HepG2 (cell line): ENCODE results near the gene LIPC. TPM values are rescaled to one million over a fixed set of nuclear protein-coding genes. Genes with fewer than 3 reads are reported as not detected.

Experiments
- ARNTL ChIP-seq: sonication (generic); formaldehyde crosslinking; IDR thresholded peaks from 2 replicates; pipeline ENCODE4 v1.4.0; 2020; ENCODE audit warnings: mild to moderate bottlenecking, missing genetic modification reagents
- CREM ChIP-seq, 2 experiments: sonication (generic) in 1 of 2; formaldehyde crosslinking in 1 of 2; IDR thresholded peaks; 2 replicates each; pipeline versions ENCODE4 v1.4.0 to v1.6.1; 2016 to 2020; ENCODE audit warnings: antibody characterized with exemption in 1 of 2, mild to moderate bottlenecking in 1 of 2, missing genetic modification reagents in 1 of 2
- FOXO1 ChIP-seq: sonication (generic); formaldehyde crosslinking; IDR thresholded peaks from 2 replicates; pipeline ENCODE4 v1.4.0; 2020; ENCODE audit warnings: missing genetic modification reagents
- GLI4 ChIP-seq: sonication (generic); formaldehyde crosslinking; IDR thresholded peaks from 2 replicates; pipeline ENCODE4 v1.5.1; 2020; ENCODE audit warnings: missing genetic modification reagents, mild to moderate bottlenecking, moderate library complexity, borderline replicate concordance
- HOXD1 ChIP-seq: sonication (generic); formaldehyde crosslinking; IDR thresholded peaks from 2 replicates; pipeline ENCODE4 v1.5.0; 2020; ENCODE audit warnings: missing genetic modification reagents
- MAFK ChIP-seq, 2 experiments: IDR thresholded peaks in 1 of 2; conservative IDR thresholded peaks in 1 of 2; 2 replicates each; pipeline ENCODE4 v1.6.1; 2011; ENCODE audit warnings: improper control_type of control experiment in 2 of 2, low read length in 2 of 2
- NR2F6 ChIP-seq, 2 experiments: IDR thresholded peaks; 2 replicates each; pipeline ENCODE4 v1.6.1; 2016; ENCODE audit warnings: antibody characterized with exemption in 1 of 2, mild to moderate bottlenecking in 1 of 2
- PITX1 ChIP-seq: sonication (generic); formaldehyde crosslinking; IDR thresholded peaks from 2 replicates; pipeline ENCODE4 v1.5.1; 2020; ENCODE audit warnings: mild to moderate bottlenecking, missing genetic modification reagents
- PRMT3 ChIP-seq: sonication (generic); formaldehyde crosslinking; IDR thresholded peaks from 2 replicates; pipeline ENCODE4 v1.8.1; 2022; ENCODE audit warnings: low read depth, mild to moderate bottlenecking, moderate library complexity, missing genetic modification reagents, borderline replicate concordance
- TGIF2 ChIP-seq: IDR thresholded peaks from 2 replicates; pipeline ENCODE4 v1.6.1; 2016; ENCODE audit warnings: control low read depth, missing compliant biosample characterization
- ZMYM3 ChIP-seq: sonication (generic); formaldehyde crosslinking; IDR thresholded peaks from 2 replicates; pipeline ENCODE4 v1.5.1; 2020; ENCODE audit warnings: mild to moderate bottlenecking, missing genetic modification reagents
- ZNF317 ChIP-seq: sonication (generic); formaldehyde crosslinking; IDR thresholded peaks from 2 replicates; pipeline ENCODE4 v1.5.0; 2020; ENCODE audit warnings: mild to moderate bottlenecking, missing genetic modification reagents
- ZNF552 ChIP-seq: sonication (generic); formaldehyde crosslinking; IDR thresholded peaks from 2 replicates; pipeline ENCODE4 v1.9.0; 2022; ENCODE audit warnings: missing genetic modification reagents, mild to moderate bottlenecking, borderline replicate concordance
- ZNF605 ChIP-seq: sonication (generic); formaldehyde crosslinking; IDR thresholded peaks from 2 replicates; pipeline ENCODE4 v1.8.0; 2022; ENCODE audit warnings: mild to moderate bottlenecking, missing genetic modification reagents
- polyA plus RNA-seq, 8 experiments: library from polyadenylated mRNA; depleted of rRNA in 3 of 8; stranded (reverse) in 7 of 8; unstranded in 1 of 8; fragments of >200 nt; fragmentation: Illumina TruSeq in 4 of 8; extraction: Trizol in 4 of 8; gene quantifications; 2 replicates each; pipeline versions ENCODE4 v1.2.1 to v1.2.3, GENCODE V29; 2011 to 2016; ENCODE audit warnings: low read depth in 4 of 8, missing spikeins in 1 of 8, mixed read lengths in 1 of 8; ENCODE audit not compliant: insufficient read depth in 1 of 8
- total RNA-seq, 5 experiments: library from RNA; depleted of rRNA; stranded (reverse); fragments of >200 nt; fragmentation: Illumina TruSeq; extraction: Trizol; gene quantifications; 2 replicates each; pipeline ENCODE4 v1.2.3, GENCODE V29; 2016; ENCODE audit warnings: low read depth in 1 of 5
- TF ChIP-seq, protein P1 (sequence below), 2 experiments: sonication (generic) in 1 of 2; formaldehyde crosslinking in 1 of 2; IDR thresholded peaks; 2 replicates each; pipeline versions ENCODE4 v1.4.0 to v1.6.1; 2016 to 2020; ENCODE audit warnings: borderline replicate concordance in 1 of 2, low read depth in 1 of 2, mild to moderate bottlenecking in 1 of 2, missing genetic modification reagents in 1 of 2
- TF ChIP-seq, protein P2 (sequence below): sonication (generic); formaldehyde crosslinking; conservative IDR thresholded peaks from 2 replicates; pipeline ENCODE4 v1.4.0; 2020; ENCODE audit warnings: mild to moderate bottlenecking, missing genetic modification reagents, moderate library complexity
- TF ChIP-seq, protein P3 (sequence below): IDR thresholded peaks from 2 replicates; pipeline ENCODE4 v1.6.1; 2012; ENCODE audit warnings: inconsistent platforms

The LIPC gene
- total and polyA plus RNA-seq, 2 of the 13 experiments (the other 11 are each of a cell fraction or from before 2014, with no cell fraction given), result 26.0 to 38.0 TPM

DNA sequence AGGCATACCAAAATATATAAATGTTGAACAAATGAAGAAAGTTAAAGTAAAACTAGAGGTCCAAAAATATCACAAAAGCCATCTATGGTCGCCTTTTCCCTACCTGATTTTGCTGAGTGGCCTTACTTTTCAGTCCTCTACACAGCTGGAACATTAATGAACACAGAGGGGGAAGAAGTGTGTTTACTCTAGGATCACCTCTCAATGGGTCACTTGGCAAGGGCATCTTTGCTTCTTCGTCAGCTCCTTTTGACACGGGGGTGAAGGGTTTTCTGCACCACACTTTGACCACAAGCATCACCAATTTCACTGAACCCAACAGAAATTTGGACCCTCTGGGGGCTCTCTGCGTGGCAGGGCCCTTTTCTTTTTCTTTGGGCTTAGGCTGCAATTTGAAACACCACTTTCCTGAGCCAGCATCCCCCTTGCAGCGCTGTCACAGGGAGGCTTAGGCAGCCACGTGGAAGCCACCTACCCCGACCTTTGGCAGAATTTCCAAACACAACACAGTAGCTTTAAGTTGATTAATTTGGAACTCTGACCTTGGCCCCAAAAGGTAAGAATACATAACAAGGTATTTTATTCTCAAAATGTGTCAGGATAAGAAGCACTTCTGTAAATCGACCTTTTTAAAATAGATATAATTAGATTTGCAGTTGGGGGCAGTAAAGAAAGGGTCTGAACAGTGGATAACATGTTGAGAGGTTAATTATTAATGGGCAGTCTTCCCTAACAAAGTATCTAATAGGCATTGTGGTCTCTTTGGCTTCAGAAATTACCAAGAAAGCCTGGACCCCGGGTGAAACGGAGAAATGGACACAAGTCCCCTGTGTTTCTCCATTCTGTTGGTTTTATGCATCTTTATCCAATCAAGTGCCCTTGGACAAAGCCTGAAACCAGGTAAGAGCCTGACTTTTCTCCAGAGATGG is at the start of gene LIPC (continued):
- TF ChIP-seq, protein P1, sequence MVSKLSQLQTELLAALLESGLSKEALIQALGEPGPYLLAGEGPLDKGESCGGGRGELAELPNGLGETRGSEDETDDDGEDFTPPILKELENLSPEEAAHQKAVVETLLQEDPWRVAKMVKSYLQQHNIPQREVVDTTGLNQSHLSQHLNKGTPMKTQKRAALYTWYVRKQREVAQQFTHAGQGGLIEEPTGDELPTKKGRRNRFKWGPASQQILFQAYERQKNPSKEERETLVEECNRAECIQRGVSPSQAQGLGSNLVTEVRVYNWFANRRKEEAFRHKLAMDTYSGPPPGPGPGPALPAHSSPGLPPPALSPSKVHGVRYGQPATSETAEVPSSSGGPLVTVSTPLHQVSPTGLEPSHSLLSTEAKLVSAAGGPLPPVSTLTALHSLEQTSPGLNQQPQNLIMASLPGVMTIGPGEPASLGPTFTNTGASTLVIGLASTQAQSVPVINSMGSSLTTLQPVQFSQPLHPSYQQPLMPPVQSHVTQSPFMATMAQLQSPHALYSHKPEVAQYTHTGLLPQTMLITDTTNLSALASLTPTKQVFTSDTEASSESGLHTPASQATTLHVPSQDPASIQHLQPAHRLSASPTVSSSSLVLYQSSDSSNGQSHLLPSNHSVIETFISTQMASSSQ (IDR thresholded peaks at IDR 0.05; ENCODE audit: low read depth), result peak; percentile 73
- TF ChIP-seq, protein P1 (CRISPR knock-in tag; IDR thresholded peaks at IDR 0.05; ENCODE audit: borderline replicate concordance), result peak; percentile 76; the same call in 1 of the 2 replicates
- TF ChIP-seq, protein P2, sequence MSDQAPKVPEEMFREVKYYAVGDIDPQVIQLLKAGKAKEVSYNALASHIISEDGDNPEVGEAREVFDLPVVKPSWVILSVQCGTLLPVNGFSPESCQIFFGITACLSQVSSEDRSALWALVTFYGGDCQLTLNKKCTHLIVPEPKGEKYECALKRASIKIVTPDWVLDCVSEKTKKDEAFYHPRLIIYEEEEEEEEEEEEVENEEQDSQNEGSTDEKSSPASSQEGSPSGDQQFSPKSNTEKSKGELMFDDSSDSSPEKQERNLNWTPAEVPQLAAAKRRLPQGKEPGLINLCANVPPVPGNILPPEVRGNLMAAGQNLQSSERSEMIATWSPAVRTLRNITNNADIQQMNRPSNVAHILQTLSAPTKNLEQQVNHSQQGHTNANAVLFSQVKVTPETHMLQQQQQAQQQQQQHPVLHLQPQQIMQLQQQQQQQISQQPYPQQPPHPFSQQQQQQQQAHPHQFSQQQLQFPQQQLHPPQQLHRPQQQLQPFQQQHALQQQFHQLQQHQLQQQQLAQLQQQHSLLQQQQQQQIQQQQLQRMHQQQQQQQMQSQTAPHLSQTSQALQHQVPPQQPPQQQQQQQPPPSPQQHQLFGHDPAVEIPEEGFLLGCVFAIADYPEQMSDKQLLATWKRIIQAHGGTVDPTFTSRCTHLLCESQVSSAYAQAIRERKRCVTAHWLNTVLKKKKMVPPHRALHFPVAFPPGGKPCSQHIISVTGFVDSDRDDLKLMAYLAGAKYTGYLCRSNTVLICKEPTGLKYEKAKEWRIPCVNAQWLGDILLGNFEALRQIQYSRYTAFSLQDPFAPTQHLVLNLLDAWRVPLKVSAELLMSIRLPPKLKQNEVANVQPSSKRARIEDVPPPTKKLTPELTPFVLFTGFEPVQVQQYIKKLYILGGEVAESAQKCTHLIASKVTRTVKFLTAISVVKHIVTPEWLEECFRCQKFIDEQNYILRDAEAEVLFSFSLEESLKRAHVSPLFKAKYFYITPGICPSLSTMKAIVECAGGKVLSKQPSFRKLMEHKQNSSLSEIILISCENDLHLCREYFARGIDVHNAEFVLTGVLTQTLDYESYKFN (CRISPR knock-in tag), result peak; percentile 44
- TF ChIP-seq PITX1 (CRISPR knock-in tag) (peak; percentile 83; the same call in 1 of the 2 replicates), ARNTL (0 out of 2 replicates have a peak, but pooled peaks have one; percentile 24), CREM (IDR thresholded peaks at IDR 0.05) (peak; percentile 47; the same call in 1 of the 2 replicates), CREM (CRISPR knock-in tag; IDR thresholded peaks at IDR 0.05) (no peak), FOXO1 (no peak), NR2F6 (IDR thresholded peaks at IDR 0.05) (peak; percentile 44; the same call in 1 of the 2 replicates), NR2F6 (CRISPR knock-in tag; IDR thresholded peaks at IDR 0.05) (no peak), GLI4 (peak; percentile 13; the same call in 1 of the 2 replicates), ZNF552 (CRISPR knock-in tag) (no peak), MAFK (conservative IDR thresholded peaks at IDR 0.05 in 1 of 2, IDR thresholded peaks at IDR 0.05 in 1 of 2; ENCODE audit: low read length in 2 of 2) (0 out of 4 replicates have a peak, but pooled peaks of 1 of the 2 experiments have one; percentile 17), ZMYM3 (CRISPR knock-in tag) (0 out of 2 replicates have a peak, but pooled peaks have one; percentile 30), HOXD1 (CRISPR knock-in tag) (no peak), ZNF605 (CRISPR knock-in tag) (0 out of 2 replicates have a peak, but pooled peaks have one; percentile 32), PRMT3 (CRISPR knock-in tag) (no peak), TGIF2 (CRISPR knock-in tag) (0 out of 2 replicates have a peak, but pooled peaks have one; percentile 51), ZNF317 (0 out of 2 replicates have a peak, but pooled peaks have one; percentile 17)
- TF ChIP-seq, protein P3, sequence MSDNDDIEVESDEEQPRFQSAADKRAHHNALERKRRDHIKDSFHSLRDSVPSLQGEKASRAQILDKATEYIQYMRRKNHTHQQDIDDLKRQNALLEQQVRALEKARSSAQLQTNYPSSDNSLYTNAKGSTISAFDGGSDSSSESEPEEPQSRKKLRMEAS, result peak; percentile 86
